Endothelial cell of umbilical vein (primary cell): ENCODE measurements around the gene TMEM266. TPM values are rescaled to one million over a fixed set of nuclear protein-coding genes. Genes with fewer than 3 reads are reported as not detected.

Experiments
- BruUV-seq: library from RNA; stranded (reverse); fragments of 400-500 nt; replicated peaks from 2 replicates; lab custom pipeline; 2021; lab: Mats Ljungman, UMichigan
- CTCF ChIA-PET: fragments of 300-600, 350-600 bp; sonication (Branson Sonifier 250); formaldehyde crosslinking; loops from one replicate; lab custom pipeline; 2021; ENCODE audit warnings: antibody characterized with exemption, inconsistent platforms; lab: Charles Lee
- POLR2A ChIA-PET: fragments of 300-600, 350-600 bp; sonication (Branson Sonifier 250); formaldehyde crosslinking; loops from one replicate; lab custom pipeline; 2021; ENCODE audit warnings: antibody characterized with exemption, inconsistent platforms; lab: Charles Lee
- DNase-seq: peaks from one replicate; pipeline ENCODE4 v3.0.0-alpha.2; 2011; ENCODE audit warnings: low read depth, low spot score
- FAIRE-seq: peaks from 2 replicates; lab custom pipeline; 2011; peaks lifted over from hg19 to GRCh38; lab: Jason Lieb, UNC
- H2AFZ ChIP-seq: 2 replicates; pipeline ENCODE4 v1.6.0; 2012; ENCODE audit warnings: low read depth, low read length, control low read depth, inconsistent platforms
- H3K27ac ChIP-seq: 2 replicates; pipeline ENCODE4 v1.5.1; 2011; ENCODE audit warnings: low read depth, mild to moderate bottlenecking, control low read depth, low read length, moderate library complexity; ENCODE audit not compliant: insufficient read depth
- H3K27me3 ChIP-seq, 2 experiments: 2 replicates each; pipeline versions ENCODE4 v1.6.0 to v1.6.1; 2011; ENCODE audit warnings: low read length in 2 of 2, mixed read lengths in 1 of 2; ENCODE audit not compliant: control insufficient read depth in 2 of 2, insufficient read depth in 2 of 2
- H3K36me3 ChIP-seq, 2 experiments: 2 replicates in 1 of 2; 3 replicates in 1 of 2; pipeline ENCODE4 v1.5.1; 2011; ENCODE audit warnings: low read length in 2 of 2, mild to moderate bottlenecking in 1 of 2, moderate library complexity in 1 of 2; ENCODE audit not compliant: control insufficient read depth in 2 of 2, insufficient read depth in 2 of 2; ENCODE audit errors: extremely low read depth in 1 of 2
- H3K4me1 ChIP-seq: 3 replicates; pipeline ENCODE4 v1.5.1; 2011; ENCODE audit warnings: mild to moderate bottlenecking, low read length; ENCODE audit not compliant: control insufficient read depth, insufficient read depth; ENCODE audit errors: extremely low read depth
- H3K4me2 ChIP-seq: 2 replicates; pipeline ENCODE4 v1.6.1; 2011; ENCODE audit warnings: low read length, control low read depth, mixed read lengths; ENCODE audit not compliant: insufficient read depth
- H3K4me3 ChIP-seq, 3 experiments: fragments of 200-600 bp in 1 of 3; sonication (generic), shearing (Covaris generic) in 1 of 3; replicated peaks in 1 of 3; 2 replicates each; pipeline ENCODE4 v1.5.1; 2011 to 2016; ENCODE audit warnings: control low read depth in 3 of 3, low read length in 3 of 3, mild to moderate bottlenecking in 2 of 3, inconsistent platforms in 1 of 3, low read depth in 1 of 3, moderate library complexity in 1 of 3; ENCODE audit not compliant: insufficient read depth in 1 of 3
- H3K79me2 ChIP-seq: 2 replicates; pipeline ENCODE4 v1.6.0; 2012; ENCODE audit warnings: low read length, inconsistent platforms; ENCODE audit not compliant: control insufficient read depth, insufficient read depth
- H3K9ac ChIP-seq: replicated peaks from 2 replicates; pipeline ENCODE3; 2011; ENCODE audit warnings: low read length, control low read depth; ENCODE audit not compliant: insufficient read depth; ENCODE audit errors: extremely low read depth
- H3K9me1 ChIP-seq: replicated peaks from 3 replicates; pipeline ENCODE4 v1.6.0; 2011; ENCODE audit warnings: mild to moderate bottlenecking, low read length; ENCODE audit not compliant: control insufficient read depth, insufficient read depth; ENCODE audit errors: extremely low read depth
- H3K9me3 ChIP-seq: replicated peaks from 2 replicates; pipeline ENCODE4 v1.5.1; 2012; ENCODE audit warnings: low read length, inconsistent platforms; ENCODE audit not compliant: control insufficient read depth, insufficient read depth
- H4K20me1 ChIP-seq: replicated peaks from 2 replicates; pipeline ENCODE3; 2011; ENCODE audit warnings: mild to moderate bottlenecking, low read length; ENCODE audit not compliant: control insufficient read depth, insufficient read depth; ENCODE audit errors: extremely low read depth
- FOS ChIP-seq: IDR thresholded peaks from 2 replicates; pipeline ENCODE4 v1.6.1; 2011; ENCODE audit warnings: mild to moderate bottlenecking, low read length, moderate library complexity, borderline replicate concordance; ENCODE audit not compliant: insufficient read depth
- GATA2 ChIP-seq: IDR thresholded peaks from 2 replicates; pipeline ENCODE4 v1.7.0; 2011; ENCODE audit warnings: low read depth, mild to moderate bottlenecking, moderate library complexity, mixed read lengths, low read length; ENCODE audit not compliant: insufficient read length, insufficient read depth
- JUN ChIP-seq: IDR thresholded peaks from 2 replicates; pipeline ENCODE4 v1.6.1; 2011; ENCODE audit warnings: borderline replicate concordance, low read depth; ENCODE audit not compliant: insufficient read length, insufficient read depth
- MYC ChIP-seq: IDR thresholded peaks from one replicate; pipeline ENCODE4 v1.6.1; 2011; ENCODE audit warnings: mild to moderate bottlenecking, low read depth, low read length
- POLR2A ChIP-seq: IDR thresholded peaks from 2 replicates; pipeline ENCODE4 v1.6.1; 2012; ENCODE audit warnings: low read depth, mild to moderate bottlenecking, control low read depth, low read length
- POLR2AphosphoS5 ChIP-seq: IDR thresholded peaks from 2 replicates; pipeline ENCODE4 v1.6.1; 2012; ENCODE audit warnings: low read depth, mild to moderate bottlenecking, control low read depth, low read length, moderate library complexity; ENCODE audit not compliant: insufficient read depth
- dilution Hi-C: fragments of 300-500 bp; cut with MboI; formaldehyde crosslinking; loops from one replicate; pipeline ENCODE4 v1.15.0; 2019; ENCODE audit warnings: low sequenced_read_pairs; ENCODE audit not compliant: extremely low pct_ligation_motif_present
- intact Hi-C: fragments of 100-400 bp; cut with micrococcal nuclease; formaldehyde crosslinking; loops from one replicate; pipeline ENCODE4 v1.10.0; 2022
- polyA plus RNA-seq, 4 experiments: library from polyadenylated mRNA; depleted of rRNA in 3 of 4; stranded (reverse) in 3 of 4; unstranded in 1 of 4; fragments of >200 nt; gene quantifications; 2 replicates each; pipeline versions ENCODE4 v1.2.1 to v1.2.3, GENCODE V29; 2011 to 2012; ENCODE audit warnings: missing spikeins in 1 of 4
- total RNA-seq: library from RNA; stranded (reverse); gene quantifications from 2 replicates; pipeline ENCODE4 v1.2.3, GENCODE V29; 2021

Gene TMEM266
- total and polyA plus RNA-seq, 2 donors (not counting 3 experiments of a cell fraction or from before 2014, with no cell fraction given), result not detected

GRCh38 chr15:76160426-76161152, 100.8 kb downstream of the TMEM266 start:
- Histone ChIP-seq H3K4me1 (no peaks in the 10 kb centered on the region), H3K79me2 (no peaks in the 10 kb centered on the region), H3K27ac (no peak overlapping the region), H3K4me3 (no peak overlapping the region), H3K9me1 (no peaks in the 10 kb centered on the region), H3K9ac (no peak overlapping the region), H4K20me1 (no peaks in the 10 kb centered on the region), H3K9me3 (no peaks in the 10 kb centered on the region), H3K36me3 (no peaks in the 10 kb centered on the region), H3K27me3 (peaks cover 0 to 1% of the 10 kb centered on the region in 2 experiments), H3K4me2 (no peak overlapping the region), H2AFZ (no peak overlapping the region)
- ChIA-PET POLR2A (no interaction called here), CTCF (interaction anchor here (1.2 to 1.3 kb wide), 2 partner anchors 10 to 11 kb away, joined by 3 to 6 read pairs; no protein-coding TSS in a partner anchor)
- no peak for DNase-seq
- BruUV-seq, result no TSS peak
- no peak for TF ChIP-seq MYC
- intact Hi-C loops (no loop called here), dilution Hi-C loops (no loop called here)
- FAIRE-seq, result no peak

- intact Hi-C loops (no loop called here), dilution Hi-C loops (no loop called here)
- Histone ChIP-seq H2AFZ (no peak overlapping the region), H3K9me1 (no peaks in the 10 kb centered on the region), H3K4me1 (no peaks in the 10 kb centered on the region), H4K20me1 (no peaks in the 10 kb centered on the region), H3K27ac (no peak overlapping the region), H3K79me2 (no peaks in the 10 kb centered on the region), H3K27me3 (peaks cover 0 to 1% of the 10 kb centered on the region in 2 experiments), H3K9ac (no peak overlapping the region), H3K36me3 (no peaks in the 10 kb centered on the region), H3K4me3 (no peak overlapping the region), H3K4me2 (no peak overlapping the region), H3K9me3 (no peaks in the 10 kb centered on the region)
- DNase-seq (no peak), FAIRE-seq (no peak)
- no TSS peak for BruUV-seq
- ChIA-PET POLR2A (no interaction called here), CTCF (interaction anchor here (1.2 to 1.3 kb wide), 2 partner anchors 10 to 12 kb away, joined by 3 to 6 read pairs; no protein-coding TSS in a partner anchor)
- TF ChIP-seq JUN (no peak), POLR2AphosphoS5 (no peak), MYC (no peak), FOS (no peak), GATA2 (no peak), POLR2A (no peak)
These were observed 101.6 kb downstream of the TMEM266 start for GRCh38 chr15:76161153-76162035.
